GM20431 (cell line): Measurements from ENCODE around the gene PYM1.

ENCODE experiments used
- in situ Hi-C: fragments of 300-500 bp; cut with MseI, MboI; formaldehyde crosslinking; loops from one replicate; pipeline ENCODE4 v1.15.0; 2020; ENCODE audit warnings: low sequenced_read_pairs; ENCODE audit not compliant: unreplicated experiment

Gene PYM1

GRCh38 chr12:55942055-55942454 is 14.4 kb upstream of the PYM1 start:
- in situ Hi-C loops: loop anchor here (25.0 kb wide), 1 partner anchor 205 kb away; the partner anchor contains the start of genes CD63 and GDF11

GRCh38 chr12:55940065-55940732 is 12.5 kb upstream of the PYM1 start:
- in situ Hi-C loops: loop anchor here (25.0 kb wide), 1 partner anchor 203 kb away; the partner anchor contains the start of genes CD63 and GDF11

- in situ Hi-C loops: loop anchor here (25.0 kb wide), 1 partner anchor 202 kb away; the partner anchor contains the start of genes CD63 and GDF11
Observed at GRCh38 chr12:55938826-55939501, 11.3 kb upstream of the PYM1 start.

GRCh38 chr12:55937981-55938380 is 10.3 kb upstream of the PYM1 start:
- in situ Hi-C loops: loop anchor here (25.0 kb wide), 1 partner anchor 201 kb away; the partner anchor contains the start of genes CD63 and GDF11

- in situ Hi-C loops: loop anchor here (25.0 kb wide), 1 partner anchor 198 kb away; the partner anchor contains the start of genes CD63 and GDF11
Observed at GRCh38 chr12:55935738-55936151, 8.1 kb upstream of the PYM1 start.

GRCh38 chr12:55934773-55935172 is 7.1 kb upstream of the PYM1 start:
- in situ Hi-C loops: loop anchor here (25.0 kb wide), 1 partner anchor 197 kb away; the partner anchor contains the start of genes CD63 and GDF11

GRCh38 chr12:55933799-55934742 is 6.4 kb upstream of the PYM1 start:
- in situ Hi-C loops: loop anchor here (25.0 kb wide), 1 partner anchor 197 kb away; the partner anchor contains the start of genes CD63 and GDF11

- in situ Hi-C loops: loop anchor here (25.0 kb wide), 1 partner anchor 196 kb away; the partner anchor contains the start of genes CD63 and GDF11
Observed at GRCh38 chr12:55933169-55933798, 5.6 kb upstream of the PYM1 start.

- in situ Hi-C loops: loop anchor here (25.0 kb wide), 1 partner anchor 195 kb away; the partner anchor contains the start of genes CD63 and GDF11
Observed at GRCh38 chr12:55932551-55932910, 4.8 kb upstream of the PYM1 start.

GRCh38 chr12:55931780-55932550 is 4.3 kb upstream of the PYM1 start:
- in situ Hi-C loops: loop anchor here (25.0 kb wide), 1 partner anchor 195 kb away; the partner anchor contains the start of genes CD63 and GDF11

- in situ Hi-C loops: loop anchor here (25.0 kb wide), 1 partner anchor 194 kb away; the partner anchor contains the start of genes CD63 and GDF11
Observed at GRCh38 chr12:55931317-55931779, 3.7 kb upstream of the PYM1 start.

GRCh38 chr12:55930771-55931316 is 3.1 kb upstream of the PYM1 start, which contains the start of gene DGKA:
Gene DGKA (plus strand): TSS chr12:55931162. CDS start chr12:55936504, 5,342 bp downstream.
- in situ Hi-C loops: loop anchor here (25.0 kb wide), 1 partner anchor 194 kb away; the partner anchor contains the start of genes CD63 and GDF11

- in situ Hi-C loops: loop anchor here (25.0 kb wide), 1 partner anchor 192 kb away; the partner anchor contains the start of genes CD63 and GDF11
Observed at GRCh38 chr12:55929306-55929791, 1.7 kb upstream of the PYM1 start.

- in situ Hi-C loops: loop anchor here (25.0 kb wide), 1 partner anchor 190 kb away; the partner anchor contains the start of genes CD63 and GDF11
Observed at GRCh38 chr12:55926738-55927587, 731 bp downstream of the PYM1 start.

- in situ Hi-C loops: loop anchor here (25.0 kb wide), 1 partner anchor 189 kb away; the partner anchor contains the start of genes CD63 and GDF11
Observed at GRCh38 chr12:55925870-55926737, 1.6 kb downstream of the PYM1 start.
